K562 (cell line): Measurements from ENCODE around the gene PMVK. TPM values are rescaled to one million over a fixed set of nuclear protein-coding genes. Genes with fewer than 3 reads are reported as not detected.
A peak's percentile ranks its signal among the peaks of the same experiment; 100 is the strongest.

Source experiments
- ATAC-seq: fragments of 200-7000 bp; cut with Tn5 transposase; 3 replicates; pipeline ENCODE4 v1.9.1; 2020; ENCODE audit warnings: moderate library complexity
- BruUV-seq: library from RNA; stranded (reverse); fragments of 400-500 nt; replicated peaks from 2 replicates; lab custom pipeline; 2021; lab: Mats Ljungman, UMichigan
- CTCF ChIA-PET: fragments of 300-600 bp; formaldehyde crosslinking; extraction: SDS; loops from one replicate; lab custom pipeline; 2021; ENCODE audit warnings: low intra/inter-chr PET ratio; lab: Yijun Ruan, JAX
- POLR2A ChIA-PET: fragments of 300-600, 350-650 bp; sonication (Branson Sonifier 250); formaldehyde crosslinking; extraction: SDS; loops from one replicate; lab custom pipeline; 2021; ENCODE audit warnings: antibody characterized with exemption, inconsistent platforms; lab: Yijun Ruan, JAX
- DNase-seq, 4 experiments: peaks; one replicate each; pipeline versions ENCODE4 v3.0.0 to v3.0.0-alpha.2; 2011 to 2018; ENCODE audit warnings: low spot score in 3 of 4, mixed read lengths in 3 of 4; ENCODE audit errors: extremely low read depth in 1 of 4
- FAIRE-seq: peaks from 2 replicates; lab custom pipeline; 2011; peaks lifted over from hg19 to GRCh38; lab: Jason Lieb, UNC
- H2AFZ ChIP-seq: 2 replicates; pipeline ENCODE4 v1.6.0; 2011; ENCODE audit warnings: low read depth, low read length, control low read depth, inconsistent platforms
- H3K27ac ChIP-seq: fragments of 200-600 bp; 3 replicates; pipeline ENCODE4 v1.8.0; 2011; ENCODE audit warnings: low read depth, mild to moderate bottlenecking, control low read depth, inconsistent platforms, low read length, moderate library complexity, mixed read lengths; ENCODE audit errors: extremely low read depth
- H3K27me3 ChIP-seq, 2 experiments: fragments of 300-600 bp in 1 of 2; 2 replicates in 1 of 2; 3 replicates in 1 of 2; pipeline versions ENCODE4 v1.6.0 to v1.8.0; 2011; ENCODE audit warnings: inconsistent platforms in 2 of 2, low read length in 2 of 2, mild to moderate bottlenecking in 1 of 2, mixed read lengths in 1 of 2, moderate library complexity in 1 of 2; ENCODE audit not compliant: control insufficient read depth in 2 of 2, insufficient read depth in 2 of 2
- H3K36me3 ChIP-seq: fragments of 300-600 bp; 3 replicates; pipeline ENCODE4 v1.8.0; 2011; ENCODE audit warnings: mild to moderate bottlenecking, low read length, inconsistent platforms; ENCODE audit not compliant: control insufficient read depth, insufficient read depth
- H3K4me1 ChIP-seq, 2 experiments: fragments of 200-600 bp in 1 of 2; replicated peaks in 1 of 2; 2 replicates in 1 of 2; 3 replicates in 1 of 2; pipeline versions ENCODE4 v1.5.1 to v1.8.0; 2011; ENCODE audit warnings: inconsistent platforms in 2 of 2, low read length in 2 of 2, mild to moderate bottlenecking in 1 of 2, mixed read lengths in 1 of 2, moderate library complexity in 1 of 2; ENCODE audit not compliant: control insufficient read depth in 2 of 2, insufficient read depth in 2 of 2
- H3K4me2 ChIP-seq: 2 replicates; pipeline ENCODE4 v1.6.1; 2011; ENCODE audit warnings: low read length, control low read depth, inconsistent platforms, mixed read lengths; ENCODE audit not compliant: insufficient read depth
- H3K4me3 ChIP-seq: fragments of 200-600 bp; sonication (generic), shearing (Covaris generic); 2 replicates; pipeline ENCODE4 v1.5.1; 2016; ENCODE audit warnings: control low read depth, inconsistent platforms
- H3K79me2 ChIP-seq: fragments of 200-600 bp; 3 replicates; pipeline ENCODE4 v1.8.0; 2011; ENCODE audit warnings: low read length, inconsistent platforms; ENCODE audit not compliant: control insufficient read depth, insufficient read depth
- H3K9ac ChIP-seq, 2 experiments: 2 replicates each; pipeline versions ENCODE4 v1.6.0 to v1.6.1; 2011; ENCODE audit warnings: low read depth in 2 of 2, low read length in 2 of 2, control low read depth in 1 of 2, inconsistent platforms in 1 of 2, mild to moderate bottlenecking in 1 of 2, mixed read lengths in 1 of 2; ENCODE audit not compliant: insufficient read depth in 1 of 2
- H3K9me1 ChIP-seq: one replicate; pipeline ENCODE4 v1.6.0; 2011; ENCODE audit warnings: inconsistent platforms, mild to moderate bottlenecking, low read length, moderate library complexity; ENCODE audit not compliant: control insufficient read depth, insufficient read depth
- H3K9me3 ChIP-seq: replicated peaks from 2 replicates; pipeline ENCODE4 v1.5.1; 2011; ENCODE audit warnings: low read depth, low read length, inconsistent platforms; ENCODE audit not compliant: control insufficient read depth, insufficient read depth
- H4K20me1 ChIP-seq: replicated peaks from 2 replicates; pipeline ENCODE4 v1.6.1; 2011; ENCODE audit warnings: low read length, inconsistent platforms, mixed read lengths; ENCODE audit not compliant: control insufficient read depth, insufficient read depth
- KDM5B ChIP-seq: fragments of 200-600 bp; sonication (generic); IDR thresholded peaks from 2 replicates; pipeline ENCODE4 v1.6.1; 2012; ENCODE audit warnings: low read depth, mild to moderate bottlenecking, moderate library complexity, low read length, control low read depth, inconsistent platforms; ENCODE audit not compliant: insufficient replicate concordance
- KLF1 ChIP-seq: fragments of 450-650 bp; IDR thresholded peaks from 2 replicates; pipeline ENCODE4 v1.6.1; 2016; ENCODE audit warnings: missing genetic modification characterization, missing compliant biosample characterization
- POLR2G ChIP-seq: fragments of 200-400 bp; formaldehyde crosslinking; IDR thresholded peaks from 2 replicates; pipeline ENCODE4 v1.6.1; 2017; ENCODE audit warnings: low read depth, mild to moderate bottlenecking, antibody characterized with exemption, low read length, moderate library complexity
- USF2 ChIP-seq: sonication (generic); formaldehyde crosslinking; IDR thresholded peaks from 2 replicates; pipeline ENCODE4 v1.5.0; 2020; ENCODE audit warnings: missing genetic modification reagents
- ZBTB1 ChIP-seq: sonication (generic); formaldehyde crosslinking; IDR thresholded peaks from 2 replicates; pipeline ENCODE4 v1.8.1; 2023; ENCODE audit warnings: missing genetic modification reagents, low read depth, mild to moderate bottlenecking, borderline replicate concordance
- ZNF280A ChIP-seq: fragments of 450-650 bp; IDR thresholded peaks from 2 replicates; pipeline ENCODE4 v1.6.1; 2018; ENCODE audit warnings: mild to moderate bottlenecking, low read depth; ENCODE audit not compliant: partially characterized antibody
- ZNF408 ChIP-seq: fragments of 250-450 bp; sonication (Bioruptor Pico); IDR thresholded peaks from 2 replicates; pipeline ENCODE4 v1.4.0; 2020; ENCODE audit warnings: low read depth, mild to moderate bottlenecking, moderate library complexity
- ZNF551 ChIP-seq: fragments of 250-450 bp; sonication (Bioruptor Pico); IDR thresholded peaks from 2 replicates; pipeline ENCODE4 v1.5.0; 2021; ENCODE audit warnings: mild to moderate bottlenecking, moderate library complexity
- WGBS: fragments of 100-300 bp; shearing (Covaris generic); methylation state at CpG from one replicate; pipeline ENCODE4 v1.1.6; 2016; ENCODE audit warnings: low coverage, mixed read lengths; ENCODE audit not compliant: insufficient coverage; ENCODE audit errors: missing lambda C conversion rate; 5-methylcytosine and 5-hydroxymethylcytosine counted together
- in situ Hi-C: fragments of 300-500 bp; cut with MboI; formaldehyde crosslinking; loops from 4 replicates; pipeline ENCODE4 v1.15.0; 2018; ENCODE audit warnings: inconsistent platforms, mixed read lengths
- intact Hi-C: fragments of 100-400 bp; cut with micrococcal nuclease; formaldehyde crosslinking; loops from 2 replicates; pipeline ENCODE4 v1.14.2; 2022
- polyA plus RNA-seq, 8 experiments: library from polyadenylated mRNA; depleted of rRNA in 4 of 8; stranded (reverse) in 5 of 8; unstranded in 3 of 8; fragments of >200 nt; fragmentation: Nextera tagmentation in 2 of 8; fragmentation: Illumina TruSeq in 1 of 8; extraction: Ambion mirVana in 2 of 8; extraction: Trizol in 1 of 8; gene quantifications; 2 replicates each; pipeline versions ENCODE4 v1.2.1 to v1.2.3, GENCODE V29; 2011 to 2014; ENCODE audit warnings: inconsistent platforms in 1 of 8, missing spikeins in 1 of 8
- total RNA-seq, 7 experiments: library from RNA; depleted of rRNA in 6 of 7; stranded (reverse); fragments of >200 nt in 6 of 7; fragmentation: Illumina TruSeq in 2 of 7; extraction: Trizol in 2 of 7; gene quantifications; 2 replicates each; pipeline versions ENCODE4 v1.2.1 to v1.2.3, GENCODE V29; 2011 to 2021; ENCODE audit warnings: low replicate concordance in 1 of 7
- TF ChIP-seq, protein P1 (sequence below): fragments of 250-450 bp; sonication (Bioruptor Pico); IDR thresholded peaks from 2 replicates; pipeline ENCODE4 v1.8.0; 2021; ENCODE audit warnings: moderate library complexity, mild to moderate bottlenecking, inconsistent platforms
- TF ChIP-seq, protein P2 (sequence below): fragments of 250-450 bp; sonication (Bioruptor Pico); IDR thresholded peaks from 2 replicates; pipeline ENCODE4 v1.5.0; 2021
- TF ChIP-seq, protein P3 (sequence below): sonication (generic); formaldehyde crosslinking; IDR thresholded peaks from 2 replicates; pipeline ENCODE4 v1.9.0; 2022; ENCODE audit warnings: mild to moderate bottlenecking, missing genetic modification reagents

PMVK gene
- total and polyA plus RNA-seq, 9 of the 15 experiments (the other 6 are each of a cell fraction or from before 2014, with no cell fraction given): 1.1 to 15.3 (median 6.3) TPM

DNA sequence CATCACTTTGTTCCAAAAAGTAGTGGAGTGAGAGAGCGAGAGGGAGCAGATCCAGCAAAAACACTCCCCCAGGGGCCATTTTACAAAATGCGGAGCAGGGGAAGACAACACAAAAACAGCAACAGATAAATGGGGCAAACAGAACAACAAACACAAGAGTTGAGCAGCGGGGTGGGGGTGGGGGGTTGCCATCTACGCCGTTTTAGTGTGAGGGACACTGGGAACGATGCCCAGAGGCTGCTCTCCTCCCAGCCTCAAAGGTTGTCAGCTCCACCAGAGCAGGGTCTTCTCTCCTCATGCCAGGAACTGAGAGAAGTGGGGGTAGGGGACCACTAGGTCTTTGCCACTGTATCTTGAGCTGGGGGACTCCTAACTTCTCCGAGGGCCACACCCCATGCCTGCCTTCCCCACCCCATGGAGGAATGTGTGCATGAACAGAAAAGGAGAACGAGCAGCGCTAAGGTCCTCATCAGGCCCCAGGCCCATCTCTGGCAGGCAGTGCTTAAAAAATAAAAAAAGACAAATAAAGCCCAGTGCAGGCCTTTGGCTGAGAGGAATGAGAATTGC lies 20.7 kb upstream of the PMVK start (continued):
- TF ChIP-seq KLF1 (tag): peak; percentile 93

- H3K27me3 ChIP-seq: no peaks in the 10 kb centered on the region
- WGBS: 20% methylated on average over 6 of the region's 6 CpGs
- peaks cover 31 to 46% of the 10 kb centered on the region in 2 experiments for H3K4me1 ChIP-seq
- peak overlapping the region; percentile 50 for H3K4me3 ChIP-seq
- peak overlapping the region; percentile 91 for H2AFZ ChIP-seq
- H3K9me3 ChIP-seq: no peaks in the 10 kb centered on the region
- BruUV-seq: no TSS peak
- no peak for DNase-seq
- H4K20me1 ChIP-seq: no peaks in the 10 kb centered on the region
- H3K9ac ChIP-seq: peak overlapping the region; percentile 62 to 85; a peak in 3 of 4 replicates
- peak overlapping the region; percentile 90 for H3K4me2 ChIP-seq
- H3K79me2 ChIP-seq: peaks cover 24% of the 10 kb centered on the region
- no peak for FAIRE-seq
- peaks cover 22% of the 10 kb centered on the region; the same call in 2 of the 3 replicates for H3K36me3 ChIP-seq
- ATAC-seq: no peak; the same call in 2 of the 3 replicates
- intact Hi-C loops: no loop called here
- ChIA-PET POLR2A (interaction anchor here (0.6 to 4.8 kb wide), 11 partner anchors 10 to 64 kb away, joined by 3 to 20 read pairs (median 4); partner anchors contain the start of genes CKS1B, FLAD1, LENEP and SHC1), CTCF (interaction anchor here (1.0 to 2.4 kb wide), 3 partner anchors 39 to 61 kb away, joined by 3 to 11 read pairs (median 4); no protein-coding TSS in a partner anchor)
- peak overlapping the region; percentile 63; the same call in 2 of the 3 replicates for H3K27ac ChIP-seq
- H3K9me1 ChIP-seq: no peaks in the 10 kb centered on the region
- in situ Hi-C loops: loop anchor here (5.0 kb wide), 1 partner anchor 106 kb away; the partner anchor contains the start of gene EFNA4
- TF ChIP-seq ZBTB1 (CRISPR knock-in tag) (no peak), ZNF280A (no peak), ZNF408 (CRISPR knock-in tag) (no peak), KDM5B (peak; percentile 37), POLR2G (no peak), USF2 (CRISPR knock-in tag) (no peak), ZNF551 (CRISPR knock-in tag) (no peak)
- TF ChIP-seq, protein P1, sequence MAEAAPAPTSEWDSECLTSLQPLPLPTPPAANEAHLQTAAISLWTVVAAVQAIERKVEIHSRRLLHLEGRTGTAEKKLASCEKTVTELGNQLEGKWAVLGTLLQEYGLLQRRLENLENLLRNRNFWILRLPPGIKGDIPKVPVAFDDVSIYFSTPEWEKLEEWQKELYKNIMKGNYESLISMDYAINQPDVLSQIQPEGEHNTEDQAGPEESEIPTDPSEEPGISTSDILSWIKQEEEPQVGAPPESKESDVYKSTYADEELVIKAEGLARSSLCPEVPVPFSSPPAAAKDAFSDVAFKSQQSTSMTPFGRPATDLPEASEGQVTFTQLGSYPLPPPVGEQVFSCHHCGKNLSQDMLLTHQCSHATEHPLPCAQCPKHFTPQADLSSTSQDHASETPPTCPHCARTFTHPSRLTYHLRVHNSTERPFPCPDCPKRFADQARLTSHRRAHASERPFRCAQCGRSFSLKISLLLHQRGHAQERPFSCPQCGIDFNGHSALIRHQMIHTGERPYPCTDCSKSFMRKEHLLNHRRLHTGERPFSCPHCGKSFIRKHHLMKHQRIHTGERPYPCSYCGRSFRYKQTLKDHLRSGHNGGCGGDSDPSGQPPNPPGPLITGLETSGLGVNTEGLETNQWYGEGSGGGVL: no peak
- TF ChIP-seq, protein P2, sequence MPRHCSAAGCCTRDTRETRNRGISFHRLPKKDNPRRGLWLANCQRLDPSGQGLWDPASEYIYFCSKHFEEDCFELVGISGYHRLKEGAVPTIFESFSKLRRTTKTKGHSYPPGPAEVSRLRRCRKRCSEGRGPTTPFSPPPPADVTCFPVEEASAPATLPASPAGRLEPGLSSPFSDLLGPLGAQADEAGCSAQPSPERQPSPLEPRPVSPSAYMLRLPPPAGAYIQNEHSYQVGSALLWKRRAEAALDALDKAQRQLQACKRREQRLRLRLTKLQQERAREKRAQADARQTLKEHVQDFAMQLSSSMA (CRISPR knock-in tag): no peak
- TF ChIP-seq, protein P3, sequence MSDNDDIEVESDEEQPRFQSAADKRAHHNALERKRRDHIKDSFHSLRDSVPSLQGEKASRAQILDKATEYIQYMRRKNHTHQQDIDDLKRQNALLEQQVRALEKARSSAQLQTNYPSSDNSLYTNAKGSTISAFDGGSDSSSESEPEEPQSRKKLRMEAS (CRISPR knock-in tag): 0 out of 2 replicates have a peak, but pooled peaks have one; percentile 27
These were observed 20.0 kb upstream of the PMVK start for GRCh38 chr1:154956544-154956941.
